ENCODE measurements around the gene PCNA.

PCNA gene

DNA sequence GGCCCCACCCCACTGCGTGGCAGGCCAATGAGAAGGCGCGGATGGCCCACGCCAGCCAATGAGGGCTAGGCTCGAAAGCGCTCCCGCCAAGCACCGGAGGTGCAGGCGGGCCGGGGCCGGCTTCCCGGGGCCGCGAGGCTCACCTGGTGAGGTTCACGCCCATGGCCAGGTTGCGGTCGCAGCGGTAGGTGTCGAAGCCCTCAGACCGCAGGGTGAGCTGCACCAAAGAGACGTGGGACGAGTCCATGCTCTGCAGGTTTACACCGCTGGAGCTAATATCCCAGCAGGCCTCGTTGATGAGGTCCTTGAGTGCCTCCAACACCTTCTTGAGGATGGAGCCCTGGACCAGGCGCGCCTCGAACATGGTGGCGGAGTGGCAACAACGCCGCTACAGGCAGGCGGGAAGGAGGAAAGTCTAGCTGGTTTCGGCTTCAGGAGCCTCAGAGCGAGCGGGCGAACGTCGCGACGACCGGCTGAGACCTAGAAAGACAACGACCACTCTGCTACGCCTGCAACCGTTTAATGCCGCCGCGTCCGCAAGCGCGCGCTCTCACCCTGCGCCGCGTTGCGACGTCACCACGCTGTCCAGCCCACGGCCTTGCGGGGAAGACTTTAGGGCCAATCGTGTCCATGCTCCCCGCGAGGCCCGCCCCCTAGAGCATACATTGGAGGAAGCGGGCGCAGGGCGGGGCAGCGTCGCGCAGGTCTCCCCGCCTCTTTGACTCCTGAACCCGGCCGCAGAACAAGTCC, at the start of gene PCNA:
Gene PCNA, minus strand, starts transcription at position 524 of the 750 bp plus-strand sequence. Its CDS starts 160 bp downstream, at position 364.
- DNase-seq = peak; percentile 99

DNA sequence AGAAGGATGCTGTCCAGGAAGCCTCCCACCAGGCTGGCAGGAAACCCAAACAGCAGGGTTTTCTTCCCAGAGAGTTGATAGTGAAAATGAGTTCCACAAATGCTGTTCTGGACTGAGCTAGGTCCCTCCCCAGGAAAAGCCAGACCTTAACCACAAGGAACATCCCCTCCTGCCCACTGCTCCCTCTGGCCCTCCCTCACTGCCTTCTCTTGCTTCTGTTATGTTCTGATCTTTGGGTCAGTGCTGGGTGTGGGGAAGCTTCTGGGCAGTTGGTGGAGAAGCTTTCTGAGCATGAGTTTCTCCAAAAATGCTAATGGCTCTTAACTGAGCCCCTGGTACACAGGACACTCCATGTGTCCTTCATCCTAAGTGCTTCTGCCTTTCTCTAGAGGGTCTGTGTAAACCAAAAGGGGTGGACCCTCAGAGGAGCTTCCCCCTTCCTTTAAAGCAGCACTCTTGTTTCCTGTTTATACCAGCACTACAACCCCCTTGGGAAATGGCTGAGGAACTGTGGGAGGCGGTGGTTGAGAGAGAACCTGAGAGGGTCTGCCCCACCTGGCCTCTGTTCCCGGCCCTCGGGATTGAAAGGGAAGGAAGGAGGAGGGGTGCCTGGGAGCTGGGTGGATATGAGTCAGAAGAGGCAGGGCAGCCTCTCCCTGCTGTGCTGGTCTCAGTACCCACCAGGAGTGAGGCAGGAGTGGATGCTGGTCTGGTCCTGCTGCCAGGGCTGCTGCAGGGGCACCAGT, 49.1 kb upstream of the PCNA start:
- DNase-seq = no peak

DNA sequence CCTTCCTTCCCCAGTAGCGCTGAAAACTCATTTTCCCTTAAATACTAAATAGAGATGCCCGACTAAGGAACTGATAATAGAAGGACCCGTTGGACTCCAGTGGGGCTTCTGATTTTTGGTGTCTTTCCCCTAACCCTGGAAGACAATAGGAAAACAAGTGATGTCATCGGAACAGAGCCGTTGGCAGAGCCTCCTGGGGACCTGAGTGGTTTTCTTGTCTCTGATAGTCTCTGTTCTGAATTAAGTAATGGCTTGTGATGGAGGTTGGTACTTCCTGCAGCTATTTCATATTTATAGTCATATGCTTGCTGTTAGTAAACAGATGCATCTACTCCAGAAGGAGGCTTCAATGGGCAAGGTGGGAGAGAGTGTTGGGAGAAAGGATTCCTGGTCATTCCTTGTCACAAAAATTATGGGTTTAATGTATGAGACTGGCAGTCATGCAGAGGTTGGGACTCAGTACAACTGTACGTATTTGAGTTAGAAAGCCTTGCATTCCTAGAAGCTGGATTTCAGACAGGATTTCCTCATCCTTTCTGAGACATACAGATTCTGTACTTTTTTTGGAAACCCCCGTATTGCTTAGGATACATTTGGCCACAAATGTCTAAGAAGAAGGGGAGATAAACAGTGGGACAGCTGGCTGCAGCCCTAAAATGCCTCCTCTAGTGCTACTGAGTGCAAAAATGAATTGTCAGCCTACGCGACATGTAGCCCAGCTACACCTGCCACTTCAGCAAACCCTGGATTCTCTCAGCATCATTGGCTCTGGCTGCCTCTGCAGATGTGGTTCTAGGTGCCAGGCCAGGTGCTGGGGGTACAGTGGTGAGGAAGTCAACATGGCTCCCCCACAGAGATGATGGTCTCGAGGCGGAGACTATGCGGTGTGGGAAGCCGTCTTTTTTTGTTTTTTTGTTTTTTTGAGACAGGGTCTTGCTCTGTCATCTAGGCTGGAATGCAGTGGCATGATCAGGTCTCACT, 45.2 kb upstream of the PCNA start:
- no peak for DNase-seq

DNA sequence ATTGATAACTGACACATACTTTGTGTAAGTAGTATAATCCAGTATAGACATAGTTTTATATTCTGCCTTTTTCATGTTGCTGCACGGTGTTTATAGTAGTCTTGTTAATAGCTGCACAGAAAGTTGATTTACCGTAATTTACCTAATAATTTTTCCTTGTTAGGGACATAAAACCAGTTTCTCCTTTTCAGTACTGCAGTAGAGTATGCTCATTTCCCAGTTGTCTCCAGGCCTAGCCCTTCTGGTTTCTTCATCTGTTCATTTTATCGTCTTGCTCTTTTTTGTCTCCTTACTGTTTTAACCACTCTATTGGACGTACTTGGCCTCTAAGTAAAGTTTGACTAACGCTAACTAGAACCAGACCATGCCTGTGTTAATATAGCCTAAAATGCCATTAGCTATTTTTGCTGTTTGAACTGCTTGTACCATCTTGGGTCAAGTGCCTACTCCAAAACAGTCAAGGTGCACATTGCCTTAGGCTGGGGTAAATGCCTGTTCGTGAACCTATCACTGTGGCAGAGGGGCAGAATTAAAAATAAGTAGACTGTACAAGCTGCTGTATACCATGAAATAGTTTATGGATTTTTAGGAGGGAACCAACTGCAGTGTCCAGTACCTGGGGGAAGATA, 41.9 kb upstream of the PCNA start:
- DNase-seq = no peak

DNA sequence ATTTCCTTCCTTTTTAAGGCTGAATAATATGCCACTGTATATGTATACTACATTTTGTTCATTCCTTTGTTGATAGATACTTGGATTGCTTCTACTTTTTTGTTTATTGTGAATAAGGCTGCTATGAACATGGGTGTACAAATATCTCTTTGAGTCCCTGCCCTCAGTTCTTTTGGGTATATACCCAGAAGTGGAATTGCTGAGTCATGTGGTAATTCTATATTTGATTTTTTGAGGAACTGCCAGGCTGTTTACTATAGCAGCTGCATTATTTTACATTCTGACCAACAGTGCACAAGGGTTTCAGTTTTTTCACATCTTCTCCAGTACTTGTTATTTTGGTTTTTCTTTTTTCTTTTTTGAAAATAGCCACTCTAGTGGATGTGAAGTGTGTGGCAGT, 41.1 kb upstream of the PCNA start:
- no peak for DNase-seq

DNA sequence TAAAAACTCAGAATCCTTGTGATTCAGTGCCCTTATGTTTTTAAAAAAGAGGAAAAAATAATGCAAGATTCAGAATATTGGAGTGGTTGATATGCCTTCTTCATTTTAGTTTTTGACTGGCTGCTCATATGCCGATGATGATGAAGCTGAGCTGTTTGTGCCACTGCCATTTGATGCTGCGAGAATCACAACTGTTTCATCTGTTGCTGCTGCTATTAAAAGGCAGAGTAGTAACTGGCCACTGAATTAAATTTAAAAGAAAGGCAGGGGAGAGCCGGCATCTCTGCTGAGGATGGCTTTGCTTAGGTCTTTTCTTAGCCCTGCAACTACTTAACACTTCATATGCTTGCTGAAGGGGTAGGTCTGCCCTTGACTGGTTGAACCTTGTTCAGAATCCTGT, 40.2 kb upstream of the PCNA start:
- no peak for DNase-seq

DNA sequence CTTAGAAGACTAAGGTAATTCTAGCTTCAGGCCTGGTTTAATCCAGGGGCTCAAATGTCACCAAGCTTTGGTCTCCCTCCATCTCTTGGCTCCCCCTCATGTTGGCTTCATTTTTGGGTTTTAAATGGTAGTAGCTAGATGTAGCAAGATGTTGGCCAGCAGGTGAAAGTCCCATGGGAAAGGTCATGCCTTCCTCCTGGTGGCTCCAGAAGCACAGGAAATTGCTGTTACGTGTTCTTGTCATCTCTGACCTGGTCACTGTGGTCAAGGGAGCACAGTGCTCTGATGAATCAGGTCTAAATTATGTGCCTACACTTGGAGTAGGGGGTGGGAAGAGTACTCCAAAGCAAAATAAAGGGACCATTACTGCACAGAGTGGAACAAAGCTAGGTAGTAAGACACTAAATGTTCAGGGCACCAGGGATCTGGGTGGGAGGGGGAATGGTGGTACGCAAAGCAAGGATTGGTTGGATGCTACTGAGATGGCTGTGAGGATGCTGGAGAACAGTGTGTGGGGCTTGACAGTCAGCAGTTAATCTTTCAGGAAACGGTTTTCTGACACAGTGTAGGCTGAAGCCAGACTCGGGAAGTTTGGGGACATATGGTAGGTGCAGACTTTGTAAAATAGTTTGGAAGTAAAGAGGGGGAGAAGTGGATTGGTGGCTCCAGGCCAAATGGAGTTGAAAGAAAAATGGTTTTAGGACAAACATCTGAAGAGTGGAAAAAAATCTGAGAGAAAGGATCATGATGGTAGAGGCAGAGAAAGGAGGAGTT, 37.1 kb upstream of the PCNA start:
- no peak for DNase-seq

DNA sequence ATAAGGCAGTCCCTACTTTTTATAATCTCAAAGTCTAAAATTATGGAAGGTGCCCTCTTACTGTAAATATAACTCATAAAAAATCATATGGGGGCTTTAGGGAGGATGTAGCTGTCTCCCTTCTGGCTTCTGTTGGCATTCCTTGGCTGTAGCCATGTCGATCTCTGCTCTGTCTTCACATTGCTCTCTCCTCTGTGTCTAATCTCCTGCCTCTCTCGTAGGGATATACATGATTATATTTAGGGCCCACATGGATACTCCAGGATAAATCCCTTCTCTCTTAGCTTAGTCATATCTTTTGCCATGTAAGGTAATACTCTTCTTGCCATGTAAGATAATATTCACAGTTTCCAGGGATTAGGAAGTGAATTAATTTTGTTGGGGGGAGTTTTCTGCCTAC, 35.6 kb upstream of the PCNA start:
- peak; percentile 68 for DNase-seq

DNA sequence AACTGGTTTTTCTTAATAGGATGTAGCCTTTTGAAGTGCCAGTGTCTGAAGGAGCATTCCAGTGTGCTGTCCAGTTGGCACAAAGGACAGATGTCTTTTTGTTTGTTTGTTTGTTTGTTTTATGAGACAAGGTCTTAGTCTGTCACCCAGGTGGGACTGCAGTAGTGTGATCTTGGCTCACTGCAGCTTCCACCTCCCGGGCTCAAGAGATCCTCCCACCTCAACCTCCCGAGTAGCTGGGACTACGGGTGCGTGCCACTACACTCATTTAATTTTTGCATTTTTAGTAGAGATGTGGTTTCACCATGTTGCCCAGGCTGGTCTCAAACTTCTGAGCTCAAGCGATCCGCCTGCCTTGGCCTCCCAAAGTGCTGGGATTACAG, 34.8 kb upstream of the PCNA start:
- no peak for DNase-seq

DNA sequence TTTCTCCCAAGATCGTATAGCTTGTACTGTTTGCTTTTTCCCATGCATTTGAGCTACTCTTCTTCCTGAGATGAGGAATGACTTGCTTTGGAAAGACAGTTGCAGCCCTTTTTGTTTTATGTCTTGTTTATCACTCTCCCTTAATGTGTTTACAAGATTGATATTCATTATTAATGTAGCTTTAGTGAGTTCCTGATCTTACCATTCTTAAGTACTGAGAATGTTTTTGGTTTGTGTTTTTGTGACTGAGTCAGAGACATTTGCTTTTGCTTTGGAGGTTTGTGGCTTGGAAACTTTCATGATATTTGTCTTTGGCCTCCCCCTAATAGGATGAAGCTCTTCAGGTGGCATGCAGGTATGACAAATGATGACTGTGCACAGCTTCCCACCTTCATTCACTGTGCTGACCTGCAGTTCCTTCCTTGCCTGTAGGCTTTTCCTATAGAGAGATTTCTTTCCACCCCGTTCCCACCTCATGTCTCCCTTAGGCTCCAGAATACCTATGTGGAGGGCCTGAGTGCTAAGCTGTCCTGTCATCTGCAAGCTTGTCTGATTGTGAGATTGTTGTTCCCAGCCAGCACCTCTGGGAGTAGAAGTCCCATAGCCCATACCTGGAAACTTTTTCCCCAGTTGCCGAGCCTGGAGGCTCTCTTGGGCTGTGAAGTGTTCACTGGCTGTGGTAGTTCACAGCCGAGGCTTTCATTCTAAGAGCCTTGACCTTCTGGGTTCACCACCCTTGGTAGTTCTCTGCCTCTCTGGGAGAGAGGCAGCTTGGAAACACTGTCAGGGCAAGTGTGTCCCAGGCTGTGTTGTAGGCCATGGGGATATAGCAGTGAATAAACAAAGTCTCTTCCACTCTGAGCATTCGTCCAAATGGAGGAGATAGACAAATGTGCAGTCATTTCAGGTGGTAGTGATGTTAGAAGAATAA, 34.1 kb upstream of the PCNA start:
- no peak for DNase-seq

DNA sequence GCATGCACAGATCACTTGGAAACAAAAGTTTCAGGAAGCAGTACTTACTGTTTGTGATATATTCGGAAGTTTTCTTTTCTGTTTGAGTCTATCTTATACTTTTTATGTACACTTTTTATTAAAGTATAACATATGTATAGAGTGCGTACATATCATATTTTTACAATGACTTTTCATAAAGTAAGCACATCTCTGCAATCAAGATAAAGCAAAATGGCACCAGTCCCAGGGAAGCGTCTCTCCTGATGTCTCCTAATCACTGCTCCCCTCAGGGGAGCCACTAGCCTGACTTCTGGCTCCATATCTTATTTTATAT, 33.4 kb upstream of the PCNA start:
- DNase-seq = no peak

DNA sequence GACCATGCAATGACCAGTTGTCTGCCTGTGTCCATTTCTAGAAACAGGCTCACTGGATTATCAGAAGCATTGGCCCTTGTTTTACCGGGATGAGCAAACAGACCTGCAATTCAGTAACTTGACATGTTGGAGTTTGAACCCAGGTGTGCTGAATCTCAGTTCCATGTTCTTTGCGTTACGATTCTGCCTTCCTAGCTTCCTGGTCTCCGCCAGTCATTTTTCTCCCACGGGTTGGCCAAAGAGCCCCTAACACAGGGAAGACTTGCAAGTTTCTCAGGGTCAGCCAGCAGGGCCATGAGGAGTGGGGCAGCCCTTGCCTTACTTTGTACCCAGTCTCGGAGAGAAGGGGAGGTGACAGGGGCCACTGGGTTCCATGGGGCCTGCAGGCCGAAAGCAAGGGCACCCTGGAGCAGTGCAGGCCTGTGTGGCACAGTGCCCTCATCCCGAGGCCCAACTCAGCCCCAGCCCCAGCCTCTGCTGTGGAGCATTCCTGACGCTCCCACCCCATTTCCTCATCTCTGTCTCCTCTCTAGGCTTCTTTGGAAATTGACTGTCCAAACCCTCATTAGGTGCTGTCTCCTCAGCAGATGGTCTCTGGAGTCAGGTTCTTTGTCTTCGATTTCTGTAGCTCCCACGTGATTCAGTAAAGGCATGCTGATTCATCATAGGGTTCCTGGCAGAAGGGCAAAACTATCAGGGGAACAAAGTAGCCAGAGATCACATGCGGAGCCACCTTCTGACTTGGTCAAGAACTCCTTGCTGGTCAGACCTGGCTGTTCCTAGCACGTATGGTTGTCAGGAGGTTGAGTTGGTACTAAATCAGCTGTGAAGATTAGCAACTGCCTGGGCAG, 30.7 kb upstream of the PCNA start:
- DNase-seq = no peak

DNA sequence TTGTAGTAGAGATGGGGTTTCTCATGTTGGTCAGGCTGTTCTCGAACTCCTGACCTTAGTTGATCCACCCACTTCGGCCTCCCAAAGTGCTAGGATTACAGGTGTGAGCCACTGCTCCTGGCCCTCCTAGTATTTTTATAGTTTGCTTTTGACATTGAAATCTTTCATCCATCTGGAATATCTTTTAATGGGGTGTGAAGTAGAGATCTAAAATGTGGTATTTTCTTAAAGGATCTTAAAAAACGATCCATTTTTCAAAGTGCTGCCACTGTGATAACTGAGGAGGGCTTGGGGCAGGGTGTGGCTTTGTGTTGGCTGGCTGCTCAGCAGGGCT, 30.1 kb upstream of the PCNA start:
- DNase-seq = no peak

DNA sequence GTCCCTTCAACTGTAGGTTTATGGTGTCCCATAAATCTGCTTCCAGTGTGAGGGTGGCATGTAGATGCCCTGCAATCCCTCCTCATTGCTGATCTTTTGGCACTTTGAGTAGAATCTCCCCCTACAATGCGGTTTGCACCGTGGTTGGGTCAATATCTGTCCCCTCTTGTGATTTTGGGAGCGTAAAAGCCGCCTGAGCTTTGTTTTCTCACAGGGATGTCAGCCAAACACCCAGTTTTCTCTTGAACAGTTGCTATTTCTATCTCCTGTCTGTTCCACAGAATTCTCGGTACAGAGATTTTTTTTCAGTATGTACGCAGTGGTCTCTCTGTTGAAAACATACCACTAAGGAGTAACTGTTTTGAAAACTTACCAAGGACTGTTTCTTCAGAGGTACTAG, 28.8 kb upstream of the PCNA start:
- peak; percentile 34 for DNase-seq

DNA sequence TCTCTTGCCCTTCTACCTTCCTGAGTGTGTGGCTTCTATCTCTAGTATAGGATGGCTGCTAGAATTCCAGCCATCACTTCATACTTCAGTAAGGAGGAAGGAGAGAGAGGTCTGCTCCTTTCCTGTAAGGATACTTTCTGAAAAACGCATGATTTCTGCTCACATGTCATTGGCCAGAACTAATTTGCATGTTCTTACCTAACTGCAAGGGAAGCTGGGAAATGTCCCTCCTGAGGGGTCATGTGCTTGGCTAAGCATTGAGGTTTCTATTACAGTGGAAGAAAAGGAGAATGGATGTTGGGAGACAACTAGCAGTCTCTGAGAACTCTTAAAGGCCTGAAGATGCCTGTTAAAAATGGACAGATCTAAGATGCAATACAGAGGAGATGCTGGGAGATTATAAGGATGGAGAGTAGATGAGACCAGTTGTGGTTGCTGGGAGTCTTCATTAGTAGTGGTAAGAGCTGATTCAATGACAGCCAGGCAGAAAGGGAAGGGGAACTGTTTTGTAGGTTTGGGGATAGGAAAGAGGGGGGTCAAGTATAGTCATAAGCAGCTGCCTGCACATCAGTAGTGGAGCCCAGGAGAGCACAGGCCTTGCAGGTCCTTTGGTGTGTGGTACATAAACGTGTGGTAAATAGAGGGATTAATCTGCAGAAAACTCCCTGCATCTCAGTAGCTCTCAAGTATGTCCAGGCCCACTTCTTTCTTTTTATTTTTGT, 27.3 kb upstream of the PCNA start:
- no peak for DNase-seq

DNA sequence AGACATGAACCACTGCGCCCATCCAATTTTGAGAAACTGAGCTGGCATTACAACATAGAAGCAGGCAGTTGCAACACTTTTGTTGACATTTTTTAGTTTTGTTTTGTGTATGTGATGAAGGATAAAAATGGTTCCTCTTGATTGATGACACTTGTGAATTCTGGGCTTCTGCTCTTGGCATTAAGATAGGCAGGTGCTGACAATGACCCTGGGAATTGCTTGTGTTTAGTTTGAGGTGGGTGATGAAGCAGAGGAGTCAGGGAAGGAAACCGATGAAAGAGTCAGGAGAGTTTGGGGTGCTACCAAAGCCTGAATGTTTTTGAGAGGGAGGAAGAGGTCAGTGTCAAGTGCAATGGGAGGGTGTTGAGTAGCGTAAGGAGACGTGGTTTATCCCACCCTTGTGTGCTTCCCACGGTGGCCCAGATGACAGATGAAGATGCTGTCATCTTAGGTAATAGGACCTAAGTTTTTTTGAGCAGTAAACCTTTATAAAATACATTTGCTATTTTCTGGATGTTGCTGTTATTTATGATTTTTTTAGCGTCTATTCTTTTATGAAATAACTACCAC, 26.4 kb upstream of the PCNA start:
- DNase-seq = no peak

DNA sequence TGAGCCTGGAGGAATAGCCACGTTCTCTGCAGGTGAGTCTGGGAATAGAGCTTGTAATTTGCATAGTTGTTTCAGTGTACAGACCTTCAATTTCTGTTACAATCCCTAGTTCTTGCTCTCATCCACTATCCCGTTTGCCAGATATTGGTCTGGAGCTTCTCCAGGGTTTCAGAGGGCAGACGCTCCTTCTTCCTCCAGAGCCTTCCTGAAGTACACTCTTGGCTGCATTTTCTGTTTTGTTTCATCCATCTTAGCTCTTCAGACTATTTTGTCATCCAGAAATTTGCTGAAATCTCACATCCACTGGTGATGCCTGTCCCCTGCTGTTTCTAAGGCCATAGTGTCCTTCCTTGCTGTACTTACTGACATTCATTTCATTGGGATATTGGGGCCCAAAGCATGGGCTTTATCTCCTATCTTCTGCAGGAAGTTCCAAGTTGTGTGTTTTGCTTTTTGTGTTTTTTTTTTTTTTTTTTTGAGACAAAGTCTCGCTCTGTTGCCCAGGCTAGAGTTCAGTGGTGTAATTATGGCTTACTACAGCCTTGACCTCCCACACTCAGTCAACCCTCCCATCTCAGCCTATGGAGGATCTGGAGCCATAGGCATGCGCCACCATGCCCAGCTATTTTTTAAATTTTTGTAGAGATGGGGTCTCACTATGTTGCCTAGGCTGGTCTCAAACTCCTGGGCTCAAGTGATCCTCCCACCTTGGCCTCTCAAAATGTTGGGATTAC, 25.8 kb upstream of the PCNA start:
- no peak for DNase-seq

DNA sequence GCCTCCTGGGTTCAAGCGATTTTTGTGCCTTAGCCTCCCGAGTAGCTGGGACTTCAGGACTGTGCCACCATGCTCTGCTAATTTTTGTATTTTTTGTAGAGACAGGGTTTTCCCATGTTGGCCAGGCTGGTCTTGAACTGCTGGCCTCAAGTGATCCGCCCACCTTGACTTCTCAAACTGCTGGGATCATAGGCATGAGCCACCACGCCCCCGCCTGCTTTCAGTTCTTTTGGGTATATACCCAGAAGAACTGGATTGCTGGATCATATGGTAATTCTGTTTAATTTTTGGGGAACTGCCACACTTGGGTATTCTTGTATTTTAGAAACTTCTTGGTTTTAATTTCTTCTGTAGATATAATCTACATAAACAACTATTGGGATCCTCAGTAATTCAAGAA, 24.1 kb upstream of the PCNA start:
- no peak for DNase-seq

DNA sequence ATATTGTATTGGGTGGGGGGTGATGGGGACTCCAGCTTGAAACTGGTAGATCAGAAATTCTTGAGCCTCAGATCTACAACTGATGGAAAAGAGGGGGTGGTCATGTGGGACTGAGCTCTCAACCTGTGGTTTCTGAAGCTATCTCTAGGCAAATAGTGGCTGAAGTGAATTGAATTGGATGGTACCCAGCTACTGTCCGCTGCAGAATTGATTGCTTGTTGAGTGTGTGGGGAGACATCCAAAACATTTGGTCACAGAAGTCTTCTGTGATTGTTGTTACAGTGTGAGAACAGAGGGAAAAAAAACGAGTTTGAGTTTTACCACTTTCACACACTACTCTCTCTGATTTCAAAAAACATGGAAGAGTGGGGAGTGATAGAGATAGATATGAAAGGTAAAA, 21.9 kb upstream of the PCNA start:
- DNase-seq = no peak

Data from NCI-H82 (cell line).